ENCODE data around the gene MGAT1.

GRCh38 chr5:180775624-180776023, 27.0 kb downstream of the MGAT1 start:
- TF ChIP-seq SP1 (IDR thresholded peaks at IDR 0.05; ENCODE audit: low read depth, low read length) (no peak), TAF1 (IDR thresholded peaks at IDR 0.05; ENCODE audit: low read depth, low read length) (no peak), YY1 (IDR thresholded peaks at IDR 0.05; ENCODE audit: low read depth, low read length) (no peak), POLR2AphosphoS5 (IDR thresholded peaks at IDR 0.05; ENCODE audit: low read depth, low read length) (no peak), CTCF (IDR thresholded peaks at IDR 0.05; ENCODE audit: control extremely low read depth in 1 of 3, insufficient read depth in 1 of 3, low read depth in 1 of 3, low read length in 3 of 3) (no peak), HDAC2 (IDR thresholded peaks at IDR 0.05; ENCODE audit: borderline replicate concordance in 1 of 2, low read depth in 2 of 2, low read length in 2 of 2) (no peak), EP300 (IDR thresholded peaks at IDR 0.05; ENCODE audit: borderline replicate concordance in 1 of 2, low read depth in 2 of 2, low read length in 2 of 2) (no peak), TEAD4 (IDR thresholded peaks at IDR 0.05; ENCODE audit: low read depth, low read length) (no peak)
- TF ChIP-seq, protein P1, sequence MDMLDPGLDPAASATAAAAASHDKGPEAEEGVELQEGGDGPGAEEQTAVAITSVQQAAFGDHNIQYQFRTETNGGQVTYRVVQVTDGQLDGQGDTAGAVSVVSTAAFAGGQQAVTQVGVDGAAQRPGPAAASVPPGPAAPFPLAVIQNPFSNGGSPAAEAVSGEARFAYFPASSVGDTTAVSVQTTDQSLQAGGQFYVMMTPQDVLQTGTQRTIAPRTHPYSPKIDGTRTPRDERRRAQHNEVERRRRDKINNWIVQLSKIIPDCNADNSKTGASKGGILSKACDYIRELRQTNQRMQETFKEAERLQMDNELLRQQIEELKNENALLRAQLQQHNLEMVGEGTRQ (IDR thresholded peaks at IDR 0.05; ENCODE audit: low read length) = no peak
